Suppressor macrophage (primary cell): ENCODE measurements around the gene RSRC1.
"Not testable (repeated sequence)": the region's sequence is repeated elsewhere in the genome, so short reads cannot be mapped to it uniquely, and the experiment has no call there.

Experiments
- DNase-seq, 4 experiments: peaks; one replicate each; pipeline ENCODE4 v3.0.0-alpha.2; 2020 to 2022

Gene RSRC1

DNA sequence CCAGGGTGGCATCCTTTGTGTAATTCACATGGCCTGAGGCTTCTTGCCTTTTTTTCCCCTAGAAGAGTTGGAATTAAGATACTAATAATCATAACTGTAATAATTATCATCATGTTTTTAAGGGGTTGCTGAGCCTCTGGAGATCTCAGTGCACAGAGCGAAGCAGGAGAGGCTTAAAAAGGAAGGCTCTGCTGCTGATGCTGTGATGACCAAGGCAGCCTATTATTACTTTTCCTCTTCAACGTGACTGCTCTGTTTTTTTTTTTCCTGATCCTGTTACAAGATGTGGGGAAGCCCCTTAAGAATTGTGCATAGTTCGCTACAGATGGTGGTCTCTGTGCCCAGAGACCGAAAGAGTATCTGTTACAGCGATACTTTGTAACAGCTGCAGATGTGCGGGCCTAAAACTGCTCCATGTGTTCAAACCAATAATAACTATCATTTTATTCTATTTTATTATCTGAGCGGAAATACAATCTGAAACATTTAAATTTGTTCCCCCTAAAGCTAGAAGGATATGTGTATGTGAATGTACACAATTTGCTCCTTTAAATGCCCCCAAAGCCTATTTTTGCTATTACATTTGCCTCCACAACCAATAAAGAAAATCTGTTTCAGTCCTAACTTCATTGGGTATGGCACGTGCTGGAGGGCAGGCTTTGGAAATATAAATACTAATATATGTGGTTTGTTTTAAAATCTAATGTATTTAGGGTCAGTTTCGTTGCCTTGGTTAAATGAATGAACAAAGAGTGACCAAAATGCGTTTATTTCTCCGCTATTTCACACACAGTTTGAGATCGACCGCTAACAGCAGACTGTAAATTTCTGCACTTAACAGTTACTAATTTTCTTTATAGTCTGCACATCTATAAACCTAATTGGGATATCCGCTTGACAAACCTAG is 8.3 kb upstream of the RSRC1 start:
- DNase-seq, result no peak

GRCh38 chr3:158102242-158103080 is 7.4 kb upstream of the RSRC1 start:
- no peak for DNase-seq

DNA sequence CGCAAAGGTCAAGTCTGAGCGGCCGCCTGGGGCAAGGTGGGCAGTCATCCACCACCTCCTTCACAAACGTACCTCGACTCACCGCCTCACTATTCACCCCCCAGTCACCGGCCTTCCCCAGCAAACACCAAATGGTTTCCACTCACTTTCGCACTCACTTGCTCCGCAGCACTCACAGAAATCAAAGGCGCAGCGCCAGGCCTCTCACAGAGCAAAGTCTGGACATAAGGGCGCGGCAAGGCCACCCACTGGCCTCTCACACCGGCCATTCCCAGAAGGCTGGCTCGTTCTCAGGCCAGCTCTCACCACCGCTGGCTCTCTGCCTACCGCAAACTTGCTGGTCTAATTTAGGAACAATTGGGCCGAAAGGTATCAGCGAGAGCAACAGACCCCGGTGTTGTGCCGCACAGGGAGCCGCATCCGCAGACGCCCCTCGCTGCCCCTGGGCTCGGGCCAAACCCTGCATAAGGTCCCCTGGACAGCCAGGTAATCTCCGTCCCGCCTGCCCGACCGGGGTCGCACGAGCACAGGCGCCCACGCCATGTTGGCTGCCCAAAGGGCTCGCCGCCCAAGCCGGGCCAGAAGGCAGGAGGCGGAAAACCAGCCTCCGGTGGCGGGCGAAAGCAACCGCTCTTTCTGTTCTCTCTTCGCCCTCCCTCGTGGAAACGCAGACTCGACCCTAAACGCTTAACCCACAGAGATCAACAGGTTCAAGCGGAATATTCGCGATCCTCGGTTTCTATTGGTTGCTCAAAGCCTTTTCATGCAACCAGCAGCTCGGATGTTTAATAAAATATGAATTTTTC is 6.6 kb upstream of the RSRC1 start:
- peak in 2 of 4 experiments; percentile 27 to 40 for DNase-seq

DNA sequence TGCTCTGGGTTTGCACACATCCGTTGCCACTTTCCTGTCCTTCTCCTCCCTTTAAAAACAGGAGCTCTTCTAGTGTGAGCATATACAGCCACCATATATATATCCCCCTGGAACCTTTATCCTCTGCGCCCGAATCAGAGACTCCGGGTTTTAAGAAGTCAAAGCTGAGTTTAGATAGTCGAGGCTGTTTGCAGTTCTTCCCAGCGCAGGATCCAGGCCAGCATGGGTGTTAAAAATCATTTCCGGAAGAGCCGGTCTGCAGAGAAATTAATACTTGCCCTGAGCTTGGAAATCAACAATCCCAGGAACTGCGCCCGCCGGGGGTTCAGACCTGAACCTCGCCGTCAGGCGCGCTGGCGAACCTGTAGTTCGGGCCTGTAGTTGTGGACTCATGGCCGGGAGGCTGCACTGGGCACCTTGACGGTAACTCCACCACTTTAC is 6.0 kb upstream of the RSRC1 start:
- peak in 2 of 4 experiments; percentile 17 to 19 for DNase-seq

GRCh38 chr3:158104431-158104921 is 5.4 kb upstream of the RSRC1 start:
- DNase-seq, result no peak

DNA sequence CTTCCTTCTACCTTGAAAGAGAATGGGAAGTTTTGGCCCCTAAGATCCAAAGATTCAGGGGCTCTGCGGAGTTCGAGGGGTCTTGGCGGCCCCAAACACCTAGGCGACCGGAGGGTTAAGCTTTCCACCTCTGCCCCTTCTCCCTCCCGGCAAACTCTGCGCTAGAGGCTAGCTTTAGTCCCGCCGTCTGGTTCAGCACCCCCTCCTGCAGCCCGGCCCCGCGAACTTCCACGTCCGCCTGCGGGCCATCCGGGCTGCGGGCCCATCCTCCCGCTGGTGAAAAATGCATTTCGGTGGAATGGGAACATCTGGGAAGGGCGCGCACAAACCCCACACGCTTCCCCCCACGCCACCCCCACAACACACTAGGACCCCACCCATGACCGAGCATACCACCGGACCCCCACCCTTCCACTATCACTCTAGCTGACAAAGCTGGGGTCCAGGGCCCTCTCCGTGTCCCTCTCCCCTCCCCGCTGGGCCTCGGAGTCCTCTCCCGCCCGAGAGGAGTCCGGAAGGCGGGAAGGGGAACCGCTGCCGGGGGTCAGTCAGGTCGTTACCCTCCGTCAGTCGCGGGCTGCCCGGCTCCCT is 4.7 kb upstream of the RSRC1 start:
- peak in 3 of 4 experiments; percentile 41 to 56 (median 56) for DNase-seq

GRCh38 chr3:158105710-158106253 is 4.1 kb upstream of the RSRC1 start:
- peak in 3 of 4 experiments; percentile 50 to 62 (median 61) for DNase-seq

GRCh38 chr3:158106766-158107471 is 3.0 kb upstream of the RSRC1 start:
- DNase-seq, result peak in 3 of 4 experiments; percentile 6 to 22 (median 20)

DNA sequence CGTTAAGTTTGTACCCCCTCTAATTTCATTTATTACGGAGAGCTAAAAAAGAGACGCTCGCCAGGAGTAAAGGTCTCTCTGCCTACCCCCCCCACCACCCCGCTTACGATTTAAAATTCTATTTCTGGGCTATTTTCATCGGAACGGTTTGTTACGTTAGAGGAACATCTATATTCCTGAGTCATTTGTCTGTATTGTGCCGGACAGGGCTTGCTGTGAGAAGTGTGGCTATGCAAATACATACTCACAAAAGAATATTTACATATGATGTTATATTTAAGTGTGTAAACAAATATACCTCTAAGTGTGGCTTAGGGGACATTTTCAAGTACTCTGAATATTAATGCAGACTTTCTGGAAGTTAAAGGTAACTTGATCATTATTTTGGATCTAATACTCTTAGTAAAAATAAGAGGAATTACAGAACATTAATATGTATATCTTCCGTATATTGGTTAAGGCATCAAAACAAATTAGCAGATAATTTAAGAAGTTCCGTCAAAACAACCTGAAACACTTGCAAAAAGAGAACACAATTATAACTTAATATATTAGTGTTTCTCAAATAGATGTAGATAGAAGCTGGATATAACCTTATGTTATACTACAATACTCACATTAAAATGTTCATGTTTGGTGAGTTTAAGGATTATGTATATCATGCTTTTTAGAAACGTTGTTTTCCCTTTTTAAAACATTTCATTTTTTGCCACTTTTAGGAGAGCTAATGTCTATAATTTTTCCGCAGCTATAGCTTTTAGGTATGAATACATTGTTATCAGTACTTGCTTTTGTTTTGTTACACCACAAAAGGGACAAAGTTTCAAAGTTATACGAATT is 2.1 kb upstream of the RSRC1 start:
- DNase-seq, result peak in 2 of 4 experiments; percentile 14 to 38

DNA sequence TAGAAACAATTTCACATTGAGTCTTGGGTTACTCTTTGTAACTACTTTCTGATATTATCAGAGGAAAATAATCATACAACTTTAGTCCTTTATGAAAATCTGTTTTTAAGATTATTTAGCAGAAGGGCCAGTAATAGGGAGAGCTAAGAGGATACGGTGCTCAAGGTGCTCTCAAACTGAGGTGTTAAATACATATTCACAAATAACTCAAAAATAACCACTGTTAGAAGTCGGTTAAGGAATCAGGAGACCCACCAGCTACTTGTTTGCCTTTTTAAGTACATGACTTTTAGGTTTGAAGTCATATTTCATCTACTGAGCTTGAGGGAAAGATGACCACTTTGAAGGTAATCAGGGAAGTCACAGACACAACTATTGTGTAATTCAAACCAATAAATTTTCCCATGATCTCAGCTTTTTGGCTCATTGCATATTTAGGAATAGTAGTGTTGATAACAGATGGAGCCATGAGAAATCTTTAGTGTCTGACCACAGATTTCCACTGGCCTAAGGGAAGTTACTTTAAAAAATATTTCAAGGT is 1.4 kb upstream of the RSRC1 start:
- DNase-seq, result peak in 2 of 4 experiments; percentile 14 to 31

- DNase-seq, result no peak
Measured at GRCh38 chr3:158109295-158109803, 540 bp upstream of the RSRC1 start.

- no peak for DNase-seq
Measured at GRCh38 chr3:158110658-158111018, 749 bp downstream of the RSRC1 start.

DNA sequence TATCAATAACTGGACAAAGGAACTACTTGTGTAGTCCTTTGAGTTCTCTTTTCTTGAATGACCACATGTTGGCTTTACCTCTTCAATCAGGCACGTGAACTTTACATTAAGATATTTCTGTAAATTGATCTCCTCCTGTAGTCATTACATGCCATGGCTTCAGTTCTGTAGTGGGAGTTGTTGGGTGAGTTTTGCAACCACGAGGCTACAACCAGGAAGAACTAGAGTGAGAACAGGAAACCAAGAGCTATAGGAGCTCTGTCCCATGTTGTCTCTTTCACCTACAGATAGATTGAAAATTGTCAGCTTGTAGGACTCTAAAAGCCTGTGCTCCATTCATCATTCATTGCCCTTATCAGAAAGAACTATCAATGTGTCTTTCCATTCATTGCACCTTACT is 2.0 kb downstream of the RSRC1 start:
- DNase-seq, result peak in 3 of 4 experiments; percentile 11 to 30 (median 14)

DNA sequence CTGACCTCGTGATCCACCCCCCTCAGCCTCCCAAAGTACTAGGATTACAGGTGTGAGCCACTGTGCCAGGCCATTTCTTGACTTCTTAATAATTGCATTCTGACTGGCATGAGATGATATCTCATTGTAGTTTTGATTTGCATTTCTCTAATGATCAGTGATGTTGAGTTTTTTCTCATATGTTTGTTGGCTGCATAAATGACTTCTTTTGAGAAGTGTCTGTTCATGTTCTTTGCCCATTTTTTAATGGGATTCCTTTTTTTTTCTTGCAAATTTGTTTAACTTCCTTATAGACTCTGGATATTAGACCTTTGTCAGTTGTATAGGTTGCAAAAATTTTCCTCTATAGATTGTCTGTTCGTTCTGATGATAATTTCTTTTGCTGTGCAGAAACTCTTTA is 3.7 kb downstream of the RSRC1 start:
- DNase-seq, result not testable (repeated sequence)

- no peak for DNase-seq
Measured at GRCh38 chr3:158120330-158120729, 10.4 kb downstream of the RSRC1 start.

DNA sequence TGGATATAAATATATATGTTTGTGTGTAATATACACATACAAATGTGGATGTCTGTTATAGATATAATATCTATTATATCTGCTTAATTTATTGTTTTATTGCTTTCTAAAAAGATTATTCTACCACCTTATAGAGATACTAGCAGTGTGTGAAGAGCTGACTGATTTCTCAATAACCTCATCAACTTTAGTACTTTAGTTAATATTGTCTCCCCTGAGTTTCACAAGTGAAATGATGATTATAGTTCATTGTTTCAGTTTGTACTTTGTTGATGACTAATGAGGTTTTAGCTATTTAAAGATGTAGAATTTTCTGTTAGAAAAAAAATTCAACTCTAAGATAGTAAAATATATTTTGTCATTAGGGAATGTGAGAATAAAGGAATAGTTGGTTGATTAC is 11.4 kb downstream of the RSRC1 start:
- no peak for DNase-seq

DNA sequence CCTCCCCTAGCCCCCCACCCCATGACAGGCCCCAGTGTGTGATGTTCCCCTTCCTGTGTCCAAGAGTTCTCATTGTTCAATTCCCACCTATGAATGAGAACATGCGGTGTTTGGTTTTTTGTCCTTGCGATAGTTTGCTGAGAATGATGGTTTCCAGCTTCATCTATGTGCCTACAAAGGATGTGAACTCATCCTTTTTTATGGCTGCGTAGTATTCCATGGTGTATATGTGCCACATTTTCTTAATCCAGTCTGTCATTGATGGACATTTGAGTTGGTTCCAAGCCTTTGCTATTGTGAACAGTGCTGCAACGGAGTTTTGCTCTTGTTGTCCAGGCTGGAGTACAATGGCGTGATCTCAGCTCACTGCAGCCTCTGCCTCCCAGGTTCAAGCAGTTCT is 12.8 kb downstream of the RSRC1 start:
- DNase-seq, result not testable (repeated sequence)

DNA sequence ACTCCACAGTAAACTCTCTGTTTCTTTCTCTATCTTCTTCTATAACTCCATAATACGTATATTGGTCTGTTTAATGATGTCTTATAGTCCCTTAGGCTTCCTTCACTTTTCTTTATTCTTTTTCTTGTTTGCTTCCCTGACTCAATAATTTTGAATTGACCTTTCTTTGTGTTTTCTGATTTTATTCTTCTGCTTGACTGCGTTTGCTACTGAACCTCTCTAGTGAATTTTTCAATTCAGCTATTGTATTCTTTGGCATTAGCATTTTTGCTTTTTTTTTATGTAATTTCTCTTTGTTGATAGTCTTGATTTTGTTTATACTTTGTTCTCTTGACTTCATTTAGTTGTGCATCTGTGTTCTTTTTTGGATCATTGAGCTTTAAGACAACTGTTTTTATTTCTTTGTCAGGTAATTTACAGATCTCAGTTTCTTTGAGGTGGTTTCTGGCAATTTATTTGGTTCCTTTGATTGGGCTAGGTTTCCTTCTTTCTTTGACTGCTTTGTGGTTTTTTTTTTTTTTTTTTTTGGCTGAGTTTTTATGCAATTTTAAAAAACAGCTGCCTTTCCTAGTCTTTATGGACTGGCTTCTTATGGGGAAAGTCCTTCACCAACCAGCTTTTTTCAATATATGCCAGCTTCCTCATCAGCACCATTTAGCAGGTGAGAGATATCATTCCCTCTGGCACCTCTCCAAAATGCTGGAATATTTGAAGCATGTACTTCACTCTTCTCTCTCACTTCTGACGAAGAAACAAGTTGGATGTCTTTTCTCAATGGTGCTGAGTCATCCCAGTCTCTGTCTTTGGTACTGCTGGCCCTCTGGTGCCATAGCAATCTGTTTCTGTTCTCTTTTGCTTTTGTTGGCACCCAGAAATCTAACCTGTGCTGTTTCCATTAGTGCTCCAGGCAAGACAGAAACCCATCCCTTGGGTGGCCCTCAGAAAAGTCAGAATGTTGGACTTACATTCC is 17.6 kb downstream of the RSRC1 start:
- no peak for DNase-seq
